Upper lobe of left lung (tissue), 6 donors: ENCODE measurements around the gene TBC1D17. TPM values are rescaled to one million over a fixed set of nuclear protein-coding genes. Genes with fewer than 3 reads are reported as not detected.

Source experiments
- ATAC-seq, 2 donors: fragments of 200-7000 bp; cut with Tn5 transposase; one replicate each; pipeline ENCODE4 v1.9.1; 2022; ENCODE audit warnings: mild to moderate bottlenecking in 2 of 2, moderate library complexity in 2 of 2; ENCODE audit not compliant: low FRiP score in 2 of 2
- DNase-seq, 2 donors: peaks; one replicate each; pipeline ENCODE4 v3.0.0-alpha.2; 2019 to 2020
- H3K27ac ChIP-seq, 4 donors: fragments of 200-600 bp; sonication (generic); one replicate each; pipeline ENCODE4 v1.5.1; 2016 to 2019
- H3K27me3 ChIP-seq, 4 donors: fragments of 200-600 bp; sonication (generic); one replicate each; pipeline ENCODE4 v1.5.1; 2017 to 2019
- H3K36me3 ChIP-seq, 4 donors: fragments of 200-600 bp; sonication (generic); one replicate each; pipeline ENCODE4 v1.5.1; 2016 to 2019
- H3K4me1 ChIP-seq, 4 donors: fragments of 200-600 bp; sonication (generic); one replicate each; pipeline ENCODE4 v1.5.1; 2018 to 2019
- H3K4me3 ChIP-seq, 4 donors: fragments of 200-600 bp; sonication (generic); one replicate each; pipeline ENCODE4 v1.5.1; 2017 to 2019; ENCODE audit warnings: mild to moderate bottlenecking in 2 of 4, moderate library complexity in 1 of 4
- H3K9me3 ChIP-seq, 4 donors: fragments of 200-600 bp; sonication (generic); one replicate each; pipeline ENCODE4 v1.5.1; 2018 to 2019
- EP300 ChIP-seq, 4 donors: sonication (generic); formaldehyde crosslinking; IDR thresholded peaks; one replicate each; pipeline ENCODE4 v1.5.1; 2017; ENCODE audit warnings: antibody characterized with exemption in 4 of 4, control low read depth in 2 of 4
- POLR2A ChIP-seq, 4 donors: fragments of 450-650 bp; IDR thresholded peaks; one replicate each; pipeline ENCODE4 v1.5.1; 2016 to 2017; ENCODE audit warnings: antibody characterized with exemption in 4 of 4, mild to moderate bottlenecking in 2 of 4
- POLR2AphosphoS5 ChIP-seq, 2 donors: sonication (generic); formaldehyde crosslinking; IDR thresholded peaks; one replicate each; pipeline ENCODE4 v1.5.1; 2017; ENCODE audit warnings: antibody characterized with exemption in 2 of 2
- WGBS, 2 donors: methylation state at CpG; one replicate each; pipeline ENCODE4 v1.1.5; 2017 to 2018; 5-methylcytosine and 5-hydroxymethylcytosine counted together
- total RNA-seq, 6 donors: library from RNA; depleted of rRNA in 4 of 6; stranded (reverse); fragments of >200 nt in 4 of 6; gene quantifications; one replicate each; pipeline versions ENCODE4 v1.1.0 to v1.2.1, GENCODE V29; 2016 to 2021
- TF ChIP-seq, protein P1 (sequence below), 6 experiments: fragments of 450-650 bp in 4 of 6; fragments of 200-600 bp in 2 of 6; sonication (generic) in 2 of 6; IDR thresholded peaks; one replicate each; pipeline ENCODE4 v1.5.1; 2016 to 2019; ENCODE audit warnings: antibody characterized with exemption in 6 of 6
- donor health status: DM: no; HTN: no; CAD: no; lungs with moderate emphysema.
- donor health status: DM: no; HTN: yes; CAD: no; lungs with severe emphysema.

TBC1D17 gene
- total RNA-seq, 6 donors from 2014 or later: 22.9 to 140 (median 61.2) TPM

DNA sequence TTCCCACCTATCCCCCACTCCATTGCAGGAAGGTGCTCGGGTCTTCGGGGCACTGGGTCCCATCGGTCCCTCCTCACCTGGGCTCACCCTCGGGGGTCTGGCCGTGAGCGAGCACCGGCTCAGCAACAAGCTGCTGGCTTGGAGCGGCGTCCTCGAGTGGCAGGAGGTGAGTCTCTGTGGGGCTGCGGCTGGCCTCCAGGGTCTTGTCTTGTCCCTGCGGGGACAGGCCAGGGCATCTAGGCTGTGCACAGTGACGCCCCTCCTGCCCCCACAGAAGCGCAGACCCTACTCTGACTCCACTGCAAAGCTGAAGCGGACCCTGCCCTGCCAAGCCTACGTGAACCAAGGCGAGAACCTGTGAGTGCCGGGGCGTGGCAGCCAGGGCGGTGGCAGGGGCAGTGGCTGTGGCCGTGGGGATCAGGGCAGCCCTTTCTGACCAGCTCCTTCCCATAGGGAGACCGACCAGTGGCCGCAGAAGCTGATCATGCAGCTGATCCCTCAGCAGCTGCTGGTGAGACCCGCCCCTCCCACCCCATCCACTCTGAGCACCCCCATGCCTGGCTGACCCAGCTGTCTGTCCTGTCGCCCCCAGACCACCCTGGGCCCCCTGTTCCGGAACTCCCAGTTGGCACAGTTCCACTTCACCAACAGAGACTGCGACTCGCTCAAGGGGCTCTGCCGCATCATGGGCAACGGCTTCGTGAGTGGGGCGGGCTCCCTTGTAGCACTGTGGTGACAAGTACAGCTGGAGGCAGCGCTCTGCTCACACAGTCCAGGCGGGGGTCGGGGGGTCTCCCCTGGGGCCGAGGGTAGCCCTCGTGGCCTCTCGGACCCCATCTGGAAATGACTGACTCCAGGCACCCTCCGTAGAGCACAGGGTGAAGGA, 22.9 kb upstream of the TBC1D17 start:
- Histone ChIP-seq H3K27me3 (no peaks in the 10 kb centered on the region), H3K4me3 (no peak overlapping the region), H3K36me3 (peaks cover 8 to 54% (median 39%) of the 10 kb centered on the region in 4 donors), H3K27ac (no peak overlapping the region), H3K9me3 (no peaks in the 10 kb centered on the region), H3K4me1 (peaks cover 22 to 38% (median 24%) of the 10 kb centered on the region in 4 donors)
- WGBS, 2 donors: 94 to 96% methylated on average over 9 to 29 of the region's 39 CpGs
- ATAC-seq: no peak
- peak in 1 of 2 donors; percentile 80 for DNase-seq
- no peak for TF ChIP-seq POLR2A (IDR thresholded peaks at IDR 0.05)
- TF ChIP-seq EP300 (IDR thresholded peaks at IDR 0.05): no peak
- TF ChIP-seq POLR2AphosphoS5 (IDR thresholded peaks at IDR 0.05): no peak

DNA sequence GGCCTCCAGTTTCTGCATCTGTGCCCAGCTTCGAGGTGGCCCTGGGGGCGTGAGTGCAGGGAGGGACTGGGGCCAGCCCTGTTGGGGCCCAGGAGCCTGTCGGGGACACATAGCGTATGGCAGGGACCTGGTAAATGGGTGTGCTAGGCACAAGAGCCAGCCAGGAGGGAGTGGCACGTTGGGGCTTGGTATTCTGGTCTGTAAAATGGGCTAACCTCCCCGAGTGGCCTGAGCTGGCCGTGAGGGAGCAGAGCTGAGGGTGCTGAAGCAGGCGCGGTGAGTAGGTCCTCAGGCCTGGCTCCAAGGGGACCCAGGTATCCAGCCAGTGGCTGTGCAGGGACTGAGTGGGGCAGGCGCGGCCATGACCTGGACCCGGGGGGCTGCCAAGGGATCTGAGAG, 22.2 kb upstream of the TBC1D17 start:
- H3K4me1 ChIP-seq: peaks cover 18 to 31% (median 20%) of the 10 kb centered on the region in 4 donors
- H3K27me3 ChIP-seq: no peaks in the 10 kb centered on the region
- peaks cover 8 to 60% (median 45%) of the 10 kb centered on the region in 4 donors for H3K36me3 ChIP-seq
- TF ChIP-seq POLR2A (IDR thresholded peaks at IDR 0.05) (no peak), POLR2AphosphoS5 (IDR thresholded peaks at IDR 0.05) (no peak), EP300 (IDR thresholded peaks at IDR 0.05) (no peak)
- TF ChIP-seq, protein P1, sequence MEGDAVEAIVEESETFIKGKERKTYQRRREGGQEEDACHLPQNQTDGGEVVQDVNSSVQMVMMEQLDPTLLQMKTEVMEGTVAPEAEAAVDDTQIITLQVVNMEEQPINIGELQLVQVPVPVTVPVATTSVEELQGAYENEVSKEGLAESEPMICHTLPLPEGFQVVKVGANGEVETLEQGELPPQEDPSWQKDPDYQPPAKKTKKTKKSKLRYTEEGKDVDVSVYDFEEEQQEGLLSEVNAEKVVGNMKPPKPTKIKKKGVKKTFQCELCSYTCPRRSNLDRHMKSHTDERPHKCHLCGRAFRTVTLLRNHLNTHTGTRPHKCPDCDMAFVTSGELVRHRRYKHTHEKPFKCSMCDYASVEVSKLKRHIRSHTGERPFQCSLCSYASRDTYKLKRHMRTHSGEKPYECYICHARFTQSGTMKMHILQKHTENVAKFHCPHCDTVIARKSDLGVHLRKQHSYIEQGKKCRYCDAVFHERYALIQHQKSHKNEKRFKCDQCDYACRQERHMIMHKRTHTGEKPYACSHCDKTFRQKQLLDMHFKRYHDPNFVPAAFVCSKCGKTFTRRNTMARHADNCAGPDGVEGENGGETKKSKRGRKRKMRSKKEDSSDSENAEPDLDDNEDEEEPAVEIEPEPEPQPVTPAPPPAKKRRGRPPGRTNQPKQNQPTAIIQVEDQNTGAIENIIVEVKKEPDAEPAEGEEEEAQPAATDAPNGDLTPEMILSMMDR (IDR thresholded peaks at IDR 0.05): no peak
- WGBS, 2 donors: 86 to 97% methylated on average over 6 to 12 of the region's 12 CpGs
- no peak for DNase-seq
- H3K27ac ChIP-seq: no peak overlapping the region
- H3K4me3 ChIP-seq: no peak overlapping the region
- no peaks in the 10 kb centered on the region for H3K9me3 ChIP-seq
- no peak for ATAC-seq

DNA sequence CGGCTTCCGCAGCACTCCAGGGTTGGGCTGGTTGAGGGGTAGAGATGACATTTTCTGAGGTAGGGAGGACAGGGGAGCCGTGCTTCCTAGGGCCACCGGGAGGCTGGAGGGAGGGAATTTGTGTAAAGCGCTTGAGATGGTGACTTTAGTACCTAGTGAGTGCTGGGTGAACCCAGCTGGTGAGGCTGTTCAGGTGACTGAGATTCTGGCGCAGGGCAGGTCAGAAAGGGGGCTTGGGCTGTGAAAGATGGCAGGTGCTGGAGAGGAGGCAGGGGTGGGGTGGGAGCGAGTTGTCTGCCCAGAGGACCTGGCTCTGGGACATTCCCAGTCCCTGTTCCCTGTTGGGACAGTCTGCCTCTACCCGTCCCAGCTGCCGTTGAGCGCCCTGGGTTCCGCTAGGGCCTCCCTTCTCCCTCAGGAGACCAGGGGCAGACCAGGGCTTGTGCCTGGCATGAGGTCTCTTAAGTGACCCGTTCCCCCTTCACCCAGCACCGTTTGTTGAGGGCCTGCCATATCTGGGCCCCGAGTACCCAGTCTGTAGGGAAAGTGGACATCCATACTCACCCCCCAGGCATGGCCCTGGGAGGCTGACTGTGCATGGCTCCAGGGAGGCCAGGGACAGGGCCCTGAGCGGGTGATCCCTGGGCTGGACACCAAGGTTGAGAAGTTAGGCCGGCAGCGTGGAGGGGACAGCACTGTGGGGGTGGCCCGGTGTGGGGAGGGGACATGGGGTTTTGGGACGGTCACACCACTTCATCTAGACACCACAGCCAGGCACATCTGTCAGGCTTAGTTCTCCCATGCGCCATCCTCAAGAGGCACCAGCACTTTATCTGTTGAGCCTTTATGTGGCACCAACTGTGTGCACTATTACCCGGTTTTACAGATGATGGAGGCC, 21.6 kb upstream of the TBC1D17 start:
- 84 to 89% methylated on average over 16 to 18 of the region's 21 CpGs for WGBS, 2 donors
- no peaks in the 10 kb centered on the region for H3K9me3 ChIP-seq
- no peak overlapping the region for H3K4me3 ChIP-seq
- ATAC-seq (no peak), DNase-seq (no peak)
- peaks cover 12 to 67% (median 51%) of the 10 kb centered on the region in 4 donors for H3K36me3 ChIP-seq
- peaks cover 17 to 30% (median 22%) of the 10 kb centered on the region in 4 donors for H3K4me1 ChIP-seq
- no peaks in the 10 kb centered on the region for H3K27me3 ChIP-seq
- H3K27ac ChIP-seq: peak overlapping the region in 1 of 4 donors; percentile 15
- TF ChIP-seq EP300 (IDR thresholded peaks at IDR 0.05): no peak

DNA sequence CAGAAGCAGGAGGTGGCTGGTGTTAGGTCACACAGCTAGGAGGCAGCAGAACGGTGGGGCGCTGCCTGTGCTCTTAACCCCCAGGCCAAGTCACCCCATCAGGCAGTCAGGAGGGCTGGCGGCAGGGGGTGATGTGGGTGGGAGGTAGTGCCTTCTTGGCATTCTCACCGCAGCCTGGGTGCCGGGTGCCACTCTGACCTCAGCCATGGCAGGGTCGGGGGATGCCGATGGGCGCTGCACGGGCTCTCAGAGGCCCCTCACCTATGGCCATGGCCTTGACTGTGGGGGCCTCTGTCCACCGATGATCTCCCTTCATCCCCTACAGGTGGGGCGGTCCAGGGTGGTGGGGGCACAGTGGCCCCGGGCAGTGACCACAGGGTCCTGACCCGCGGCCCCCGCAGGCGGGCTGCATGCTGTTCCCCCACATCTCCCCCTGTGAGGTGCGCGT, 20.9 kb upstream of the TBC1D17 start:
- Histone ChIP-seq H3K36me3 (peaks cover 14 to 73% (median 58%) of the 10 kb centered on the region in 4 donors), H3K27ac (peak overlapping the region in 1 of 4 donors; percentile 15), H3K4me3 (no peak overlapping the region), H3K4me1 (peaks cover 17 to 34% (median 24%) of the 10 kb centered on the region in 4 donors), H3K9me3 (no peaks in the 10 kb centered on the region), H3K27me3 (no peaks in the 10 kb centered on the region)
- TF ChIP-seq POLR2AphosphoS5 (IDR thresholded peaks at IDR 0.05): no peak
- no peak for TF ChIP-seq EP300 (IDR thresholded peaks at IDR 0.05)
- no peak for TF ChIP-seq POLR2A (IDR thresholded peaks at IDR 0.05)
- TF ChIP-seq, protein P1 (IDR thresholded peaks at IDR 0.05): no peak
- ATAC-seq (no peak), DNase-seq (peak in 1 of 2 donors; percentile 78)
- 40 to 95% methylated on average over 1 to 18 of the region's 18 CpGs for WGBS, 2 donors

DNA sequence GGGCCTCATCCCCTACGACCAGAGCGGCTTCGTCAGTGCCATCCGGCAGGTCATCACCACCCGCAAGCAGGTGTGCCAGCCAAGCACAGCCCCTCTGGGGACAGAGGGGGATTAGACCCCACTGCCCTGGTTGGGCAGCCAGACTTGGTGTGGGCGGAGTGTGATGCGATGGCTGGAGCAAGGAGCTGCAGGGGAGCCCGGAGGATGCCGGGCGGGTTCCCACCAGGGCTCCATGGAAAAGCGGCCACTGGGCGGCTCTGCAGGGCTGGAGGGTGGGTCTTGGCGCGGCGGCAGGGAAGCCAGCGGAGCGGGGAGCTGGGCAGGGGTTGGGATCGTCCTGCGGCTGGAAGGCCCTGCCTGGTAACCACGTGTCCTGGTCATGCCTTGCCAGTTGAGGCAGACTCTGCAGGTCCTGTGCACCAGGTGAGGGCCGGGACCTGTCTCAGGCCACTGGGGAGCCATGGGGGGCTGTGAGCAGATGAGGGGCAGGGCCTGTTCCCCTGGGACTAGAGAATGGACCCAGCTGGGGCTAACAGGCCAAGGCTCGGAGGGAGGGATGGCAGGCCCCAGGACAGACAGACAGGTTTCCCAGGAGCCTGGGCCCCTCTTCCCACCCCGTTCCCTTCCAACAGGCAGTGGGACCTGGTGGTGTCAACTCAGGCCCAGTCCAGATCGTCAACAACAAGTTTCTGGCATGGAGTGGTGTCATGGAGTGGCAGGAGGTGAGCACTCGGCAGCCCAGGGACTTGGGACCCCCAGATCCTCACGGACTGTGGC, 20.3 kb upstream of the TBC1D17 start:
- Histone ChIP-seq H3K4me1 (peaks cover 14 to 28% (median 19%) of the 10 kb centered on the region in 4 donors), H3K36me3 (peaks cover 15 to 80% (median 64%) of the 10 kb centered on the region in 4 donors), H3K27ac (no peak overlapping the region), H3K27me3 (no peaks in the 10 kb centered on the region), H3K4me3 (no peak overlapping the region), H3K9me3 (no peaks in the 10 kb centered on the region)
- ATAC-seq: no peak
- 90 to 91% methylated on average over 12 to 25 of the region's 26 CpGs for WGBS, 2 donors
- no peak for TF ChIP-seq POLR2AphosphoS5 (IDR thresholded peaks at IDR 0.05)
- no peak for TF ChIP-seq EP300 (IDR thresholded peaks at IDR 0.05)
- TF ChIP-seq, protein P1 (IDR thresholded peaks at IDR 0.05): no peak
- no peak for TF ChIP-seq POLR2A (IDR thresholded peaks at IDR 0.05)
- DNase-seq: peak in 1 of 2 donors; percentile 83
